ENCODE data around the gene SNAPIN.
A peak's percentile ranks its signal among the peaks of the same experiment; 100 is the strongest.

The SNAPIN gene

GRCh38 chr1:153658400-153659174, at the start of gene SNAPIN:
TSS of gene SNAPIN (plus strand) at chr1:153658703. CDS start at chr1:153658744, 41 bp downstream.
- Histone ChIP-seq H3K4me1 (ENCODE audit: control insufficient read depth, insufficient read depth, low read length) (peaks cover 36% of the 10 kb centered on the region), H3K4me3 (ENCODE audit: low read length) (peak within 1 kb of the TSS; percentile 99), H3K27me3 (replicated peaks; ENCODE audit: control insufficient read depth, insufficient read depth, low read length) (no peaks in the 10 kb centered on the region), H3K9me3 (ENCODE audit: control insufficient read depth, low read length) (no peaks in the 10 kb centered on the region), H3K36me3 (ENCODE audit: control insufficient read depth, insufficient read depth, low read length, severe bottlenecking) (peaks cover 30% of the 10 kb centered on the region), H3K9ac (ENCODE audit: low read length) (peak within 1 kb of the TSS; percentile 95)
- peak; percentile 95 for DNase-seq (ENCODE audit: low read depth)

- Histone ChIP-seq H3K4me1 (ENCODE audit: control insufficient read depth, insufficient read depth, low read length) (peaks cover 43% of the 10 kb centered on the region), H3K36me3 (ENCODE audit: control insufficient read depth, insufficient read depth, low read length, severe bottlenecking) (peaks cover 30% of the 10 kb centered on the region), H3K9ac (ENCODE audit: low read length) (peak overlapping the region; percentile 74), H3K4me3 (ENCODE audit: low read length) (peak overlapping the region; percentile 73), H3K9me3 (ENCODE audit: control insufficient read depth, low read length) (no peaks in the 10 kb centered on the region), H3K27me3 (replicated peaks; ENCODE audit: control insufficient read depth, insufficient read depth, low read length) (no peaks in the 10 kb centered on the region)
- peak; percentile 82 for DNase-seq (ENCODE audit: low read depth)
Measured at GRCh38 chr1:153608742-153609584, 49.5 kb upstream of the SNAPIN start.

GRCh38 chr1:153609585-153609907, 49.0 kb upstream of the SNAPIN start:
- Histone ChIP-seq H3K9me3 (ENCODE audit: control insufficient read depth, low read length) (no peaks in the 10 kb centered on the region), H3K4me3 (ENCODE audit: low read length) (peak overlapping the region; percentile 73), H3K4me1 (ENCODE audit: control insufficient read depth, insufficient read depth, low read length) (peaks cover 43% of the 10 kb centered on the region), H3K27me3 (replicated peaks; ENCODE audit: control insufficient read depth, insufficient read depth, low read length) (no peaks in the 10 kb centered on the region), H3K36me3 (ENCODE audit: control insufficient read depth, insufficient read depth, low read length, severe bottlenecking) (peaks cover 30% of the 10 kb centered on the region), H3K9ac (ENCODE audit: low read length) (peak overlapping the region; percentile 74)
- no peak for DNase-seq (ENCODE audit: low read depth)

GRCh38 chr1:153610334-153610733, 48.2 kb upstream of the SNAPIN start:
- DNase-seq (ENCODE audit: low read depth): peak; percentile 34

GRCh38 chr1:153610811-153611301, 47.6 kb upstream of the SNAPIN start:
- H3K4me1 ChIP-seq (ENCODE audit: control insufficient read depth, insufficient read depth, low read length): peaks cover 43% of the 10 kb centered on the region
- H3K27me3 ChIP-seq (replicated peaks; ENCODE audit: control insufficient read depth, insufficient read depth, low read length): no peaks in the 10 kb centered on the region
- H3K9me3 ChIP-seq (ENCODE audit: control insufficient read depth, low read length): no peaks in the 10 kb centered on the region
- DNase-seq (ENCODE audit: low read depth): peak; percentile 64
- H3K36me3 ChIP-seq (ENCODE audit: control insufficient read depth, insufficient read depth, low read length, severe bottlenecking): peaks cover 22% of the 10 kb centered on the region
- no peak overlapping the region for H3K9ac ChIP-seq (ENCODE audit: low read length)
- peak overlapping the region; percentile 91 for H3K4me3 ChIP-seq (ENCODE audit: low read length)

More at GRCh38 chr1:153610334-153610733, 48.2 kb upstream of the SNAPIN start:
- Histone ChIP-seq H3K4me1 (ENCODE audit: control insufficient read depth, insufficient read depth, low read length) (peaks cover 43% of the 10 kb centered on the region), H3K27me3 (replicated peaks; ENCODE audit: control insufficient read depth, insufficient read depth, low read length) (no peaks in the 10 kb centered on the region), H3K36me3 (ENCODE audit: control insufficient read depth, insufficient read depth, low read length, severe bottlenecking) (peaks cover 26% of the 10 kb centered on the region), H3K4me3 (ENCODE audit: low read length) (peak overlapping the region; percentile 73), H3K9ac (ENCODE audit: low read length) (peak overlapping the region; percentile 74), H3K9me3 (ENCODE audit: control insufficient read depth, low read length) (no peaks in the 10 kb centered on the region)

GRCh38 chr1:153611356-153611755, 47.1 kb upstream of the SNAPIN start:
- Histone ChIP-seq H3K27me3 (replicated peaks; ENCODE audit: control insufficient read depth, insufficient read depth, low read length) (no peaks in the 10 kb centered on the region), H3K4me1 (ENCODE audit: control insufficient read depth, insufficient read depth, low read length) (peaks cover 48% of the 10 kb centered on the region), H3K9ac (ENCODE audit: low read length) (peak overlapping the region; percentile 95), H3K36me3 (ENCODE audit: control insufficient read depth, insufficient read depth, low read length, severe bottlenecking) (peaks cover 17% of the 10 kb centered on the region), H3K4me3 (ENCODE audit: low read length) (peak overlapping the region; percentile 91), H3K9me3 (ENCODE audit: control insufficient read depth, low read length) (no peaks in the 10 kb centered on the region)
- no peak for DNase-seq (ENCODE audit: low read depth)

GRCh38 chr1:153612111-153612754, 46.3 kb upstream of the SNAPIN start:
- DNase-seq (ENCODE audit: low read depth): peak; percentile 61
- Histone ChIP-seq H3K9ac (ENCODE audit: low read length) (peak overlapping the region; percentile 95), H3K4me3 (ENCODE audit: low read length) (peak overlapping the region; percentile 91), H3K9me3 (ENCODE audit: control insufficient read depth, low read length) (no peaks in the 10 kb centered on the region), H3K27me3 (replicated peaks; ENCODE audit: control insufficient read depth, insufficient read depth, low read length) (no peaks in the 10 kb centered on the region), H3K36me3 (ENCODE audit: control insufficient read depth, insufficient read depth, low read length, severe bottlenecking) (peaks cover 9% of the 10 kb centered on the region), H3K4me1 (ENCODE audit: control insufficient read depth, insufficient read depth, low read length) (peaks cover 57% of the 10 kb centered on the region)

- peak within 1 kb of the TSS; percentile 95 for H3K9ac ChIP-seq (ENCODE audit: low read length)
- peak within 1 kb of the TSS; percentile 91 for H3K4me3 ChIP-seq (ENCODE audit: low read length)
- H3K27me3 ChIP-seq (replicated peaks; ENCODE audit: control insufficient read depth, insufficient read depth, low read length): no peaks in the 10 kb centered on the region
- H3K36me3 ChIP-seq (ENCODE audit: control insufficient read depth, insufficient read depth, low read length, severe bottlenecking): peaks cover 3% of the 10 kb centered on the region
- peaks cover 61% of the 10 kb centered on the region for H3K4me1 ChIP-seq (ENCODE audit: control insufficient read depth, insufficient read depth, low read length)
- peak; percentile 85 for DNase-seq (ENCODE audit: low read depth)
- no peaks in the 10 kb centered on the region for H3K9me3 ChIP-seq (ENCODE audit: control insufficient read depth, low read length)
Measured at GRCh38 chr1:153612755-153613331, 45.7 kb upstream of the SNAPIN start, which contains the start of gene S100A16. TSS of gene S100A16 (minus strand) at chr1:153613137. CDS start at chr1:153608151, 4,986 bp downstream.

GRCh38 chr1:153613406-153613805, 45.1 kb upstream of the SNAPIN start:
- Histone ChIP-seq H3K4me3 (ENCODE audit: low read length) (peak overlapping the region; percentile 91), H3K27me3 (replicated peaks; ENCODE audit: control insufficient read depth, insufficient read depth, low read length) (no peaks in the 10 kb centered on the region), H3K36me3 (ENCODE audit: control insufficient read depth, insufficient read depth, low read length, severe bottlenecking) (peaks cover 1% of the 10 kb centered on the region), H3K9ac (ENCODE audit: low read length) (peak overlapping the region; percentile 95), H3K4me1 (ENCODE audit: control insufficient read depth, insufficient read depth, low read length) (peaks cover 58% of the 10 kb centered on the region), H3K9me3 (ENCODE audit: control insufficient read depth, low read length) (no peaks in the 10 kb centered on the region)
- DNase-seq (ENCODE audit: low read depth): no peak

- Histone ChIP-seq H3K4me3 (ENCODE audit: low read length) (no peak overlapping the region), H3K4me1 (ENCODE audit: control insufficient read depth, insufficient read depth, low read length) (peaks cover 49% of the 10 kb centered on the region), H3K9me3 (ENCODE audit: control insufficient read depth, low read length) (no peaks in the 10 kb centered on the region), H3K27me3 (replicated peaks; ENCODE audit: control insufficient read depth, insufficient read depth, low read length) (no peaks in the 10 kb centered on the region), H3K36me3 (ENCODE audit: control insufficient read depth, insufficient read depth, low read length, severe bottlenecking) (peaks cover 11% of the 10 kb centered on the region), H3K9ac (ENCODE audit: low read length) (no peak overlapping the region)
- no peak for DNase-seq (ENCODE audit: low read depth)
Measured at GRCh38 chr1:153614189-153614900, 44.2 kb upstream of the SNAPIN start.
